H1 (cell line): ENCODE data around the gene C19orf85. TPM values are rescaled to one million over a fixed set of nuclear protein-coding genes. Genes with fewer than 3 reads are reported as not detected.

ENCODE experiments used
- BACH1 ChIP-seq: IDR thresholded peaks from 2 replicates; pipeline ENCODE4 v1.6.1; 2012; ENCODE audit warnings: low read length, improper control_type of control experiment
- CBX5 ChIP-seq: fragments of 300-800, 300-1000 bp; sonication (generic); IDR thresholded peaks from 2 replicates; pipeline ENCODE4 v1.7.1; 2016; ENCODE audit warnings: antibody characterized with exemption, low read length, low read depth
- CEBPB ChIP-seq: IDR thresholded peaks from 2 replicates; pipeline ENCODE4 v1.6.1; 2012; ENCODE audit warnings: low read depth, low read length
- GABPA ChIP-seq: IDR thresholded peaks from 2 replicates; pipeline ENCODE4 v1.6.1; 2011; ENCODE audit warnings: mild to moderate bottlenecking, low read length, moderate library complexity, borderline replicate concordance; ENCODE audit not compliant: insufficient read depth
- JUN ChIP-seq: IDR thresholded peaks from 2 replicates; pipeline ENCODE4 v1.6.1; 2011; ENCODE audit warnings: low read depth, mild to moderate bottlenecking, improper control_type of control experiment, low read length
- JUND ChIP-seq: IDR thresholded peaks from 2 replicates; pipeline ENCODE4 v1.6.1; 2011; ENCODE audit warnings: mild to moderate bottlenecking, improper control_type of control experiment, low read length
- PHF8 ChIP-seq: fragments of 200-600 bp; sonication (generic); conservative IDR thresholded peaks from 2 replicates; pipeline ENCODE4 v1.7.1; 2012; ENCODE audit warnings: low read depth, mild to moderate bottlenecking, inconsistent platforms, low read length, moderate library complexity
- POLR2AphosphoS5 ChIP-seq: IDR thresholded peaks from 2 replicates; pipeline ENCODE4 v1.6.1; 2011; ENCODE audit warnings: low read depth, low read length
- RNF2 ChIP-seq: fragments of 200-900, 300-1000 bp; sonication (generic); IDR thresholded peaks from 2 replicates; pipeline ENCODE4 v1.7.1; 2016; ENCODE audit warnings: borderline replicate concordance, low read depth, mild to moderate bottlenecking, antibody characterized with exemption, low read length; ENCODE audit not compliant: poor library complexity, severe bottlenecking; ENCODE audit errors: missing control alignments
- USF2 ChIP-seq: IDR thresholded peaks from 2 replicates; pipeline ENCODE4 v1.6.1; 2011; ENCODE audit warnings: low read length, improper control_type of control experiment
- YY1 ChIP-seq: IDR thresholded peaks from 2 replicates; pipeline ENCODE4 v1.6.1; 2011; ENCODE audit warnings: low read depth, mild to moderate bottlenecking, low read length
- polyA plus RNA-seq, 7 experiments: library from polyadenylated mRNA; depleted of rRNA in 3 of 7; stranded (reverse) in 5 of 7; unstranded in 2 of 7; fragments of >200 nt in 5 of 7; fragments of 200-250 nt in 2 of 7; gene quantifications; 1 replicate in 5 of 7; 2 replicates in 1 of 7; 4 replicates in 1 of 7; pipeline versions ENCODE4 v1.2.1 to v1.2.3, GENCODE V29; 2011 to 2013; ENCODE audit warnings: missing spikeins in 2 of 7, mixed read lengths in 2 of 7
- total RNA-seq: library from RNA; stranded (reverse); fragmentation: NEBNext Ultra II Directional; extraction: Animal tissue kit (Norgen Biotek cat#: 25700); gene quantifications from 2 replicates; pipeline ENCODE4 v1.2.1, GENCODE V29; 2021

C19orf85 gene
- total and polyA plus RNA-seq, 2 of the 8 experiments (the other 6 are each of a cell fraction or from before 2014, with no cell fraction given) = 2.2 to 3.2 TPM

GRCh38 chr19:55419624-55420236 is 44.8 kb downstream of the C19orf85 start (continued):
- TF ChIP-seq CBX5 (no peak), CEBPB (no peak), USF2 (no peak), YY1 (no peak), PHF8 (no peak), GABPA (no peak), BACH1 (no peak), JUN (no peak), RNF2 (no peak), POLR2AphosphoS5 (no peak), JUND (no peak)
